GM21447 (cell line): ENCODE measurements around the gene GAL.

Experiments used
- ATAC-seq: cut with Tn5 transposase; IDR thresholded peaks from one replicate; pipeline ENCODE4 v1.9.1; 2021; ENCODE audit not compliant: unreplicated experiment

Gene GAL

GRCh38 chr11:68680541-68681231 lies 3.7 kb upstream of the GAL start:
- ATAC-seq, result no peak

GRCh38 chr11:68682531-68682961 lies 1.8 kb upstream of the GAL start:
- no peak for ATAC-seq

- no peak for ATAC-seq
Observed at GRCh38 chr11:68683121-68683520, 1.2 kb upstream of the GAL start.

GRCh38 chr11:68683536-68684384 lies 584 bp upstream of the GAL start:
- no peak for ATAC-seq

GRCh38 chr11:68685656-68686380 lies 1.5 kb downstream of the GAL start:
- no peak for ATAC-seq

- ATAC-seq, result no peak
Observed at GRCh38 chr11:68686486-68686885, 2.1 kb downstream of the GAL start.

- ATAC-seq, result no peak
Observed at GRCh38 chr11:68687311-68687710, 3.0 kb downstream of the GAL start.

- no peak for ATAC-seq
Observed at GRCh38 chr11:68687986-68688385, 3.6 kb downstream of the GAL start.

- ATAC-seq, result no peak
Observed at GRCh38 chr11:68688881-68689280, 4.5 kb downstream of the GAL start.

- no peak for ATAC-seq
Observed at GRCh38 chr11:68689737-68690625, 5.6 kb downstream of the GAL start.

- ATAC-seq, result no peak
Observed at GRCh38 chr11:68690671-68691401, 6.5 kb downstream of the GAL start.

GRCh38 chr11:68691402-68691784 lies 7.0 kb downstream of the GAL start:
- ATAC-seq, result no peak

GRCh38 chr11:68692115-68692514 lies 7.8 kb downstream of the GAL start:
- no peak for ATAC-seq

- no peak for ATAC-seq
Observed at GRCh38 chr11:68692871-68693483, 8.6 kb downstream of the GAL start.

- ATAC-seq, result no peak
Observed at GRCh38 chr11:68693484-68693882, 9.1 kb downstream of the GAL start.

GRCh38 chr11:68694431-68695297 lies 10.3 kb downstream of the GAL start:
- ATAC-seq, result no peak

GRCh38 chr11:68695531-68695930 lies 11.2 kb downstream of the GAL start:
- ATAC-seq, result no peak

- no peak for ATAC-seq
Observed at GRCh38 chr11:68698993-68699392, 14.6 kb downstream of the GAL start.

- no peak for ATAC-seq
Observed at GRCh38 chr11:68704887-68705286, 20.5 kb downstream of the GAL start.
